Effector memory CD8-positive, alpha-beta T cell (primary cell): ENCODE measurements around the gene CHD5.
A peak's percentile ranks its signal among the peaks of the same experiment; 100 is the strongest.

Experiments used
- ATAC-seq: fragments of 150-1000 bp; cut with Tn5 transposase; replicated peaks from 2 replicates; pipeline ENCODE4 v1.10.0; 2021; ENCODE audit warnings: mild to moderate bottlenecking, moderate library complexity
- DNase-seq, 3 experiments: peaks; one replicate each; pipeline ENCODE4 v3.0.0; 2021
- H3K27ac Mint-ChIP-seq, 2 donors: one replicate each; pipeline ENCODE4 v1.8.0; 2022; ENCODE audit warnings: mild to moderate bottlenecking in 2 of 2, mixed read lengths in 2 of 2, moderate library complexity in 2 of 2
- H3K27me3 Mint-ChIP-seq, 2 donors: one replicate each; pipeline ENCODE4 v1.8.0; 2022; ENCODE audit warnings: mixed read lengths in 2 of 2
- H3K36me3 Mint-ChIP-seq: one replicate; pipeline ENCODE4 v1.8.0; 2022; ENCODE audit warnings: mild to moderate bottlenecking, moderate library complexity, mixed read lengths; ENCODE audit not compliant: insufficient read depth
- H3K4me1 Mint-ChIP-seq, 2 donors: one replicate each; pipeline ENCODE4 v1.8.0; 2022; ENCODE audit warnings: low read depth in 2 of 2, mixed read lengths in 2 of 2
- H3K4me3 Mint-ChIP-seq, 2 donors: one replicate each; pipeline ENCODE4 v1.8.0; 2022; ENCODE audit warnings: mild to moderate bottlenecking in 2 of 2, mixed read lengths in 2 of 2, moderate library complexity in 2 of 2
- H3K9me3 Mint-ChIP-seq, 2 donors: one replicate each; pipeline ENCODE4 v1.8.0; 2022; ENCODE audit warnings: mixed read lengths in 2 of 2

Gene CHD5

GRCh38 chr1:6111991-6112689 is 68.0 kb downstream of the CHD5 start:
- no peak overlapping the region for H3K27ac Mint-ChIP-seq
- H3K4me3 Mint-ChIP-seq = no peak overlapping the region
- ATAC-seq = no peak
- H3K9me3 Mint-ChIP-seq = no peaks in the 10 kb centered on the region
- no peak for DNase-seq
- H3K36me3 Mint-ChIP-seq = peaks cover 2% of the 10 kb centered on the region
- H3K4me1 Mint-ChIP-seq = no peaks in the 10 kb centered on the region
- peaks cover 11 to 20% of the 10 kb centered on the region in 2 donors for H3K27me3 Mint-ChIP-seq

GRCh38 chr1:6111571-6111970 is 68.5 kb downstream of the CHD5 start:
- no peak overlapping the region for H3K4me3 Mint-ChIP-seq
- H3K9me3 Mint-ChIP-seq = no peaks in the 10 kb centered on the region
- peaks cover 11 to 22% of the 10 kb centered on the region in 2 donors for H3K27me3 Mint-ChIP-seq
- H3K36me3 Mint-ChIP-seq = peaks cover 2% of the 10 kb centered on the region
- DNase-seq (no peak), ATAC-seq (no peak)
- no peaks in the 10 kb centered on the region for H3K4me1 Mint-ChIP-seq
- H3K27ac Mint-ChIP-seq = no peak overlapping the region

GRCh38 chr1:6110326-6110725 is 69.8 kb downstream of the CHD5 start:
- H3K9me3 Mint-ChIP-seq = no peaks in the 10 kb centered on the region
- no peak for DNase-seq
- no peaks in the 10 kb centered on the region for H3K36me3 Mint-ChIP-seq
- no peak overlapping the region for H3K4me3 Mint-ChIP-seq
- H3K4me1 Mint-ChIP-seq = no peaks in the 10 kb centered on the region
- peaks cover 11 to 22% of the 10 kb centered on the region in 2 donors for H3K27me3 Mint-ChIP-seq
- no peak for ATAC-seq
- H3K27ac Mint-ChIP-seq = no peak overlapping the region

GRCh38 chr1:6109688-6110087 is 70.4 kb downstream of the CHD5 start:
- no peak for DNase-seq
- Mint-ChIP-seq H3K27me3 (peaks cover 11 to 22% of the 10 kb centered on the region in 2 donors), H3K4me1 (no peaks in the 10 kb centered on the region), H3K36me3 (no peaks in the 10 kb centered on the region), H3K4me3 (no peak overlapping the region), H3K9me3 (no peaks in the 10 kb centered on the region), H3K27ac (no peak overlapping the region)
- no peak for ATAC-seq

GRCh38 chr1:6108937-6109614 is 71.0 kb downstream of the CHD5 start:
- Mint-ChIP-seq H3K27ac (no peak overlapping the region), H3K9me3 (no peaks in the 10 kb centered on the region), H3K27me3 (peaks cover 11 to 22% of the 10 kb centered on the region in 2 donors), H3K4me3 (no peak overlapping the region), H3K4me1 (no peaks in the 10 kb centered on the region), H3K36me3 (no peaks in the 10 kb centered on the region)
- DNase-seq (no peak), ATAC-seq (peak; percentile 58)

- no peak overlapping the region for H3K27ac Mint-ChIP-seq
- H3K4me1 Mint-ChIP-seq = no peaks in the 10 kb centered on the region
- no peaks in the 10 kb centered on the region for H3K36me3 Mint-ChIP-seq
- H3K27me3 Mint-ChIP-seq = peaks cover 11 to 22% of the 10 kb centered on the region in 2 donors
- ATAC-seq = no peak
- H3K4me3 Mint-ChIP-seq = no peak overlapping the region
- no peaks in the 10 kb centered on the region for H3K9me3 Mint-ChIP-seq
- DNase-seq = no peak
Observed at GRCh38 chr1:6108476-6108875, 71.6 kb downstream of the CHD5 start.

GRCh38 chr1:6107409-6108356 is 72.4 kb downstream of the CHD5 start:
- no peak overlapping the region for H3K4me3 Mint-ChIP-seq
- no peaks in the 10 kb centered on the region for H3K36me3 Mint-ChIP-seq
- H3K27ac Mint-ChIP-seq = no peak overlapping the region
- peaks cover 11 to 22% of the 10 kb centered on the region in 2 donors for H3K27me3 Mint-ChIP-seq
- no peaks in the 10 kb centered on the region for H3K4me1 Mint-ChIP-seq
- ATAC-seq (no peak), DNase-seq (no peak)
- H3K9me3 Mint-ChIP-seq = no peaks in the 10 kb centered on the region

- DNase-seq (no peak), ATAC-seq (no peak)
- no peak overlapping the region for H3K4me3 Mint-ChIP-seq
- H3K27ac Mint-ChIP-seq = no peak overlapping the region
- no peaks in the 10 kb centered on the region for H3K36me3 Mint-ChIP-seq
- H3K27me3 Mint-ChIP-seq = peaks cover 11 to 22% of the 10 kb centered on the region in 2 donors
- no peaks in the 10 kb centered on the region for H3K9me3 Mint-ChIP-seq
- no peaks in the 10 kb centered on the region for H3K4me1 Mint-ChIP-seq
Observed at GRCh38 chr1:6106977-6107376, 73.1 kb downstream of the CHD5 start.

GRCh38 chr1:6106321-6106731 is 73.8 kb downstream of the CHD5 start:
- Mint-ChIP-seq H3K36me3 (no peaks in the 10 kb centered on the region), H3K9me3 (no peaks in the 10 kb centered on the region), H3K27me3 (peaks cover 11 to 22% of the 10 kb centered on the region in 2 donors), H3K4me1 (peaks cover 2% of the 10 kb centered on the region in 2 donors), H3K27ac (no peak overlapping the region), H3K4me3 (no peak overlapping the region)
- DNase-seq = no peak
- ATAC-seq = no peak

- DNase-seq (no peak), ATAC-seq (no peak)
- H3K4me3 Mint-ChIP-seq = no peak overlapping the region
- H3K27me3 Mint-ChIP-seq = peaks cover 11 to 22% of the 10 kb centered on the region in 2 donors
- H3K4me1 Mint-ChIP-seq = peaks cover 6 to 7% of the 10 kb centered on the region in 2 donors
- no peaks in the 10 kb centered on the region for H3K36me3 Mint-ChIP-seq
- no peak overlapping the region for H3K27ac Mint-ChIP-seq
- no peaks in the 10 kb centered on the region for H3K9me3 Mint-ChIP-seq
Observed at GRCh38 chr1:6105763-6106162, 74.4 kb downstream of the CHD5 start.

- H3K27ac Mint-ChIP-seq = no peak overlapping the region
- no peak for ATAC-seq
- H3K9me3 Mint-ChIP-seq = no peaks in the 10 kb centered on the region
- peaks cover 11 to 22% of the 10 kb centered on the region in 2 donors for H3K27me3 Mint-ChIP-seq
- H3K4me1 Mint-ChIP-seq = peaks cover 6 to 8% of the 10 kb centered on the region in 2 donors
- no peak for DNase-seq
- H3K36me3 Mint-ChIP-seq = no peaks in the 10 kb centered on the region
- no peak overlapping the region for H3K4me3 Mint-ChIP-seq
Observed at GRCh38 chr1:6105218-6105679, 74.9 kb downstream of the CHD5 start.

GRCh38 chr1:6104631-6105030 is 75.5 kb downstream of the CHD5 start:
- no peaks in the 10 kb centered on the region for H3K9me3 Mint-ChIP-seq

GRCh38 chr1:6103854-6104530 is 76.1 kb downstream of the CHD5 start:
- ATAC-seq = no peak
- H3K4me3 Mint-ChIP-seq = no peak overlapping the region

More at GRCh38 chr1:6104631-6105030, 75.5 kb downstream of the CHD5 start:
- Mint-ChIP-seq H3K27ac (no peak overlapping the region), H3K27me3 (peaks cover 11 to 22% of the 10 kb centered on the region in 2 donors), H3K4me3 (no peak overlapping the region), H3K36me3 (no peaks in the 10 kb centered on the region), H3K4me1 (peaks cover 6 to 8% of the 10 kb centered on the region in 2 donors)
- DNase-seq (no peak), ATAC-seq (no peak)

More at GRCh38 chr1:6103854-6104530, 76.1 kb downstream of the CHD5 start:
- H3K4me1 Mint-ChIP-seq = peaks cover 6 to 8% of the 10 kb centered on the region in 2 donors
- no peak overlapping the region for H3K27ac Mint-ChIP-seq
- no peak for DNase-seq
- H3K9me3 Mint-ChIP-seq = no peaks in the 10 kb centered on the region
- H3K36me3 Mint-ChIP-seq = peaks cover 6% of the 10 kb centered on the region
- H3K27me3 Mint-ChIP-seq = peaks cover 11 to 20% of the 10 kb centered on the region in 2 donors
